ENCODE data around the gene KRTAP5-3.
"Not testable (repeated sequence)": the region's sequence is repeated elsewhere in the genome, so short reads cannot be mapped to it uniquely, and the experiment has no call there.

The KRTAP5-3 gene

GRCh38 chr11:1597331-1597993 is 10.8 kb downstream of the KRTAP5-3 start:
- DNase-seq (ENCODE audit: low spot score): no peak
- no peak for TF ChIP-seq CTCF (IDR thresholded peaks at IDR 0.05; ENCODE audit: extremely low read depth, missing control alignments)

- not testable (repeated sequence) for DNase-seq (ENCODE audit: low spot score)
These were observed 11.6 kb downstream of the KRTAP5-3 start for GRCh38 chr11:1596576-1597121.

- DNase-seq (ENCODE audit: low spot score): not testable (repeated sequence)
These were observed 12.2 kb downstream of the KRTAP5-3 start for GRCh38 chr11:1595994-1596575.

- no peak for DNase-seq (ENCODE audit: low spot score)
- no peak for TF ChIP-seq CTCF (IDR thresholded peaks at IDR 0.05; ENCODE audit: extremely low read depth, missing control alignments)
These were observed 15.6 kb downstream of the KRTAP5-3 start for GRCh38 chr11:1592628-1593027.

GRCh38 chr11:1589996-1590395 is 18.3 kb downstream of the KRTAP5-3 start:
- DNase-seq (ENCODE audit: low spot score): no peak
- TF ChIP-seq CTCF (IDR thresholded peaks at IDR 0.05; ENCODE audit: extremely low read depth, missing control alignments): no peak

- not testable (repeated sequence) for DNase-seq (ENCODE audit: low spot score)
These were observed 18.9 kb downstream of the KRTAP5-3 start for GRCh38 chr11:1589191-1589963.

GRCh38 chr11:1586699-1587098 is 21.6 kb downstream of the KRTAP5-3 start:
- TF ChIP-seq CTCF (IDR thresholded peaks at IDR 0.05; ENCODE audit: extremely low read depth, missing control alignments): no peak
- DNase-seq (ENCODE audit: low spot score): no peak

GRCh38 chr11:1584661-1585370 is 23.4 kb downstream of the KRTAP5-3 start, which contains the start of gene KRTAP5-1:
Gene KRTAP5-1, minus strand, starts transcription at chr11:1585283. Its CDS starts 34 bp downstream, at chr11:1585249.
- not testable (repeated sequence) for DNase-seq (ENCODE audit: low spot score)

- not testable (repeated sequence) for DNase-seq (ENCODE audit: low spot score)
These were observed 25.4 kb downstream of the KRTAP5-3 start for GRCh38 chr11:1582909-1583308.

Measured in GM20000 (cell line).